HG03378 (cell line): ENCODE data around the gene SLC16A3.
"Not testable (repeated sequence)": the region's sequence is repeated elsewhere in the genome, so short reads cannot be mapped to it uniquely, and the experiment has no call there.

Experiments used
- ATAC-seq: cut with Tn5 transposase; IDR thresholded peaks from one replicate; pipeline ENCODE4 v1.9.1; 2021; ENCODE audit warnings: mild to moderate bottlenecking, moderate library complexity; ENCODE audit not compliant: unreplicated experiment

SLC16A3 gene

GRCh38 chr17:82259972-82260961, 31.4 kb downstream of the SLC16A3 start:
- not testable (repeated sequence) for ATAC-seq

- no peak for ATAC-seq
Observed at GRCh38 chr17:82262344-82262743, 33.5 kb downstream of the SLC16A3 start.

- ATAC-seq, result no peak
Observed at GRCh38 chr17:82263641-82264040, 34.8 kb downstream of the SLC16A3 start.

- ATAC-seq, result no peak
Observed at GRCh38 chr17:82266142-82266541, 37.3 kb downstream of the SLC16A3 start.

GRCh38 chr17:82267575-82268379, 38.9 kb downstream of the SLC16A3 start:
- no peak for ATAC-seq

- ATAC-seq, result no peak
Observed at GRCh38 chr17:82269138-82269881, 40.5 kb downstream of the SLC16A3 start.

GRCh38 chr17:82269882-82270500, 41.1 kb downstream of the SLC16A3 start:
- no peak for ATAC-seq

- ATAC-seq, result no peak
Observed at GRCh38 chr17:82270651-82271050, 41.8 kb downstream of the SLC16A3 start.

- no peak for ATAC-seq
Observed at GRCh38 chr17:82271401-82271800, 42.6 kb downstream of the SLC16A3 start.

- ATAC-seq, result no peak
Observed at GRCh38 chr17:82272495-82273326, 43.9 kb downstream of the SLC16A3 start.

GRCh38 chr17:82273327-82274133, 44.7 kb downstream of the SLC16A3 start, which contains the start of gene CSNK1D:
Gene CSNK1D (minus strand): TSS chr17:82273700. CDS start chr17:82273381, 319 bp downstream.
- no peak for ATAC-seq

GRCh38 chr17:82274134-82275020, 45.5 kb downstream of the SLC16A3 start:
- no peak for ATAC-seq

GRCh38 chr17:82275326-82275725, 46.5 kb downstream of the SLC16A3 start:
- no peak for ATAC-seq

- ATAC-seq, result no peak
Observed at GRCh38 chr17:82276938-82277337, 48.1 kb downstream of the SLC16A3 start.

- no peak for ATAC-seq
Observed at GRCh38 chr17:82277851-82278250, 49.0 kb downstream of the SLC16A3 start.

GRCh38 chr17:82278308-82278707, 49.5 kb downstream of the SLC16A3 start:
- no peak for ATAC-seq

GRCh38 chr17:82278786-82279391, 50.0 kb downstream of the SLC16A3 start:
- no peak for ATAC-seq
